HG02763 (cell line): ENCODE data around the gene ELFN2.

Experiments
- ATAC-seq: cut with Tn5 transposase; IDR thresholded peaks from one replicate; pipeline ENCODE4 v1.9.1; 2021; ENCODE audit warnings: mild to moderate bottlenecking, moderate library complexity; ENCODE audit not compliant: unreplicated experiment

The ELFN2 gene

DNA sequence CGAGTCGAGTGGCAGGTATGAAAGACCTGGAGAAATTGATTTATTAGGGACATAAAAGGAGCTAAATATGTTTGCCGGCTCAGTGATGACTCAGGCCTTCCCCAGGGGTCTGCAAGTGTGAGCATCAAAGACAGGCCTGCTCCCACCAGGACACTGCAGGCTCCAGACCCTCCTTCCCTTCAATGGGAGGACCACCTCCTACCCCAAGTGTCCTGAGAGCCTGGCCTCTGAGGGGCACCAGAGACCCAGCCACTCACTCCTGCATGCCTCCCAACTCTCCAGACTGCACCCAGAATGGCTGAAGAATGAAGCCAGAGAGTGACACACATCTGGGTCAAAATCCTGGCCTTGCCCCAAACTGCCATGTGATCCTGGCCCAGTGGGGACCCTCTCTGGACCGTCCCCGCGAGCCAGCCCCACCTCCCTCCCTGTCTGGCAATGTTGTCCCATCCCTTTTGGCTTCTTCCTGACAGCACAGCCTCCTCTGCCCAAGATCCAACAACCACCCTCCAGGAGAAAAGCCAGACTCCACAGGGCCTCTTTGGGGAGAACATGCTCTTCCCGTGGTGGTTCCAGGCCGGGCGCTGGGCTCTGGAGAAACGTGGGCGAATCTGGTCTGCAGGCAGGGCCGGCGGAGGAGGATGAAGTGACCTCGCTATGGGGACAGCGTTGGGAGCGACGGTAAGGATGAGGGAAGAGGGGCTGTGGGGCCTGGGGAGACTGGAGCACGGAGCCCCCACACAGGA is 108.7 kb downstream of the ELFN2 start:
- ATAC-seq: no peak
